ENCODE results near the gene SPATA6. TPM values are rescaled to one million over a fixed set of nuclear protein-coding genes. Genes with fewer than 3 reads are reported as not detected.
"Not testable (repeated sequence)": the region's sequence is repeated elsewhere in the genome, so short reads cannot be mapped to it uniquely, and the experiment has no call there.

Gene SPATA6
- polyA plus RNA-seq, 3 donors: 7.4 to 8.0 (median 7.8) TPM

DNA sequence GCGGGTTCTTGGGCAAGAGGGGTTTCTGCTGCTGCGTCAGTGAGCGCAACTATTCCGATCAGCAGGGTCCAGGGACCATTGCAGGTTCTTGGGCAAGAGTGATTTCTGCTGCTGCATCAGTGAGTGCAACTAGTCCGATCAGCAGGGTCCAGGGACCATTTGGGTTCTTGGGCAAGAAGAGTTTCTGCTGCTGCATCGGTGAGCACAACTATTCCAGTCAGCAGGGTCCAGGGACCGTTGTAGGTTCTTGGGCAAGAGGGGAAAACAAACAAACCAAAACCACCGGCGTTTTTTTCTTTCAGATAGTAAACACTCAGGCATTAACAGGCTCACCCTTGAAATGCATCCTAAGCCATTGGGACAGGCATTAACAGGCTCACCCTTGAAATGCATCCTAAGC, 32.6 kb downstream of the SPATA6 start:
- TF ChIP-seq, protein P1, sequence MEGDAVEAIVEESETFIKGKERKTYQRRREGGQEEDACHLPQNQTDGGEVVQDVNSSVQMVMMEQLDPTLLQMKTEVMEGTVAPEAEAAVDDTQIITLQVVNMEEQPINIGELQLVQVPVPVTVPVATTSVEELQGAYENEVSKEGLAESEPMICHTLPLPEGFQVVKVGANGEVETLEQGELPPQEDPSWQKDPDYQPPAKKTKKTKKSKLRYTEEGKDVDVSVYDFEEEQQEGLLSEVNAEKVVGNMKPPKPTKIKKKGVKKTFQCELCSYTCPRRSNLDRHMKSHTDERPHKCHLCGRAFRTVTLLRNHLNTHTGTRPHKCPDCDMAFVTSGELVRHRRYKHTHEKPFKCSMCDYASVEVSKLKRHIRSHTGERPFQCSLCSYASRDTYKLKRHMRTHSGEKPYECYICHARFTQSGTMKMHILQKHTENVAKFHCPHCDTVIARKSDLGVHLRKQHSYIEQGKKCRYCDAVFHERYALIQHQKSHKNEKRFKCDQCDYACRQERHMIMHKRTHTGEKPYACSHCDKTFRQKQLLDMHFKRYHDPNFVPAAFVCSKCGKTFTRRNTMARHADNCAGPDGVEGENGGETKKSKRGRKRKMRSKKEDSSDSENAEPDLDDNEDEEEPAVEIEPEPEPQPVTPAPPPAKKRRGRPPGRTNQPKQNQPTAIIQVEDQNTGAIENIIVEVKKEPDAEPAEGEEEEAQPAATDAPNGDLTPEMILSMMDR (IDR thresholded peaks at IDR 0.05): no peak

DNA sequence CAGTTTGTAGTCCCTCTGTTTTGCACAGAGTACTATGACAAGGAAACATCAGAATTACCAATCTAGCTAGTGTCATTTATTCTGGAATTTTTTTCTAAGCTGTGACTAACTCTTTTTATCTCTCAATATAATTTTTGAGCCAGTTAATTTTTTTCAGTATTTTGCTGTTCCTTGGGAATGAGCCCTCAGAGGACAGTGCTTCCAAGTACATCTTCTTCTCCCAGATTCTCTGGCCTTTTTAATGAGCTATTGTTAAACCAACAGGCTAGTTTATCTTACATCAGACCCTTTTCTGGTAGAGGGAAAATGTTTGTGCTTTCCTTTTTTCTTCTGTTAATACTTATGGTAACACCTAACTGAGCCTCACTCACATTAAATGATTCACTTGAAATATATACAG, 34.6 kb downstream of the SPATA6 start:
- H4K20me1 ChIP-seq (ENCODE audit: insufficient read depth, low read length); H2AFZ ChIP-seq (ENCODE audit: insufficient read depth, low read depth, low read length, poor library complexity, severe bottlenecking); DNase-seq; H3K9ac ChIP-seq (ENCODE audit: insufficient read depth, low read length, poor library complexity, severe bottlenecking); H3K27ac Mint-ChIP-seq; H3K27me3 Mint-ChIP-seq (ENCODE audit: low read depth in 3 of 3); H3K4me1 ChIP-seq (ENCODE audit: control insufficient read depth in 1 of 2, insufficient read depth in 2 of 2, low read length in 2 of 2); H3K36me3 ChIP-seq (replicated peaks in 1 of 2; ENCODE audit: control insufficient read depth in 1 of 2, insufficient read depth in 2 of 2, low read length in 2 of 2); H3K79me2 ChIP-seq (ENCODE audit: insufficient read depth, low read length); H3K4me3 Mint-ChIP-seq; H3K4me3 ChIP-seq (replicated peaks in 1 of 3; ENCODE audit: low read depth in 2 of 3, low read length in 3 of 3); H3K27ac ChIP-seq (ENCODE audit: low read depth in 1 of 2, low read length in 2 of 2); H3K27me3 ChIP-seq (ENCODE audit: control insufficient read depth in 2 of 2, insufficient read depth in 2 of 2, low read length in 2 of 2); H3K4me1 Mint-ChIP-seq; H3K36me3 Mint-ChIP-seq; H3K4me2 ChIP-seq (replicated peaks; ENCODE audit: extremely low read depth, low read length, poor library complexity, severe bottlenecking); intact Hi-C loops (cut with micrococcal nuclease): not testable (repeated sequence)
- H3K9me3 ChIP-seq (replicated peaks in 1 of 2; ENCODE audit: control insufficient read depth in 1 of 2, insufficient read depth in 1 of 2, low read length in 2 of 2): peaks cover 14 to 23% of the 10 kb centered on the region in 2 donors
- peaks cover 18 to 40% (median 30%) of the 10 kb centered on the region in 7 donors for H3K9me3 Mint-ChIP-seq

More for the DNA sequence above, 32.6 kb downstream of the SPATA6 start:
- no peak overlapping the region for H3K27ac ChIP-seq (ENCODE audit: low read depth in 1 of 2, low read length in 2 of 2)
- no peak overlapping the region for H3K27ac Mint-ChIP-seq
- H4K20me1 ChIP-seq (ENCODE audit: insufficient read depth, low read length): no peaks in the 10 kb centered on the region
- peaks cover 6 to 8% of the 10 kb centered on the region in 2 donors for H3K36me3 Mint-ChIP-seq
- DNase-seq: no peak
- no peaks in the 10 kb centered on the region for H3K27me3 ChIP-seq (ENCODE audit: control insufficient read depth in 2 of 2, insufficient read depth in 2 of 2, low read length in 2 of 2)
- 100% methylated on average over 2 of the region's 9 CpGs for WGBS (ENCODE audit: insufficient coverage)
- no peaks in the 10 kb centered on the region for H3K4me1 Mint-ChIP-seq
- H3K4me2 ChIP-seq (replicated peaks; ENCODE audit: extremely low read depth, low read length, poor library complexity, severe bottlenecking): no peak overlapping the region
- intact Hi-C loops (cut with micrococcal nuclease): no loop called here
- H3K9me3 Mint-ChIP-seq: peaks cover 26 to 52% (median 41%) of the 10 kb centered on the region in 7 donors
- H3K36me3 ChIP-seq (replicated peaks in 1 of 2; ENCODE audit: control insufficient read depth in 1 of 2, insufficient read depth in 2 of 2, low read length in 2 of 2): no peaks in the 10 kb centered on the region
- peaks cover 23 to 34% of the 10 kb centered on the region in 2 donors for H3K9me3 ChIP-seq (replicated peaks in 1 of 2; ENCODE audit: control insufficient read depth in 1 of 2, insufficient read depth in 1 of 2, low read length in 2 of 2)
- no peak overlapping the region for H3K9ac ChIP-seq (ENCODE audit: insufficient read depth, low read length, poor library complexity, severe bottlenecking)
- H3K4me3 Mint-ChIP-seq: no peak overlapping the region
- no peak overlapping the region for H2AFZ ChIP-seq (ENCODE audit: insufficient read depth, low read depth, low read length, poor library complexity, severe bottlenecking)
- H3K4me1 ChIP-seq (ENCODE audit: control insufficient read depth in 1 of 2, insufficient read depth in 2 of 2, low read length in 2 of 2): no peaks in the 10 kb centered on the region
- H3K4me3 ChIP-seq (replicated peaks in 1 of 3; ENCODE audit: low read depth in 2 of 3, low read length in 3 of 3): no peak overlapping the region
- H3K27me3 Mint-ChIP-seq (ENCODE audit: low read depth in 3 of 3): peaks cover 0 to 8% (median 0%) of the 10 kb centered on the region in 3 donors
- no peaks in the 10 kb centered on the region for H3K79me2 ChIP-seq (ENCODE audit: insufficient read depth, low read length)

DNA sequence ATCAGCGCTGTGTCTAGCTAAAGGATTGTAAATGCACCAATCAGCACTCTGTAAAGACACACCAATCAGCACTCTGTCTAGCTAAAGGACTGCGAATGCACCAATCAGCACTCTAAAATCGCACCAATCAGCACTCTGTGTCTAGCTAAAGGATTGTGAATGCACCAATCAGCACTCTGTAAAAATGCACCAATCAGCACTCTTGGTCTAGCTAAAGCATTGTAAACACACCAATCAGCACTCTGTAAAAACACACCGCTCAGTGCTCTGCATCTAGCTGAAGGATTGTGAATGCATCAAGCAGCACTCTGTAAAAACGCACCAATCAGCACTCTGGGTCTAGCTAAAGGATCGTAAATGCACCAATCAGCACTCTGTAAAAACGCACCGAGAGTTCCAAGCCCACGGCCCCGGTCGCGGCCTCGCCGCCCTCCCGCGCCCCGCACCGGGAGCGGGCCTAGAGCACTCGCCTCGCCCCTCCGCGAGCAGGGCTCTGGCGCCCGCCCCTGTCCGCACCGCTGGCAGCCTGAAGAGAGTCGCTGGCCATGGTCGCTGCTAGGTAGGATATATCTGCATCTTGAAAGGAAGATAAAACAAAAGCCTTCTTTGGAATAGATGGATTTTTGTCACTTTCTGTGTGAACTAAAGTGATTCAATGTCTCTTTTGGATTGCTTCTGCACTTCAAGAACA, 36.5 kb downstream of the SPATA6 start:
- H3K4me2 ChIP-seq (replicated peaks; ENCODE audit: extremely low read depth, low read length, poor library complexity, severe bottlenecking); H3K4me1 ChIP-seq (ENCODE audit: control insufficient read depth in 1 of 2, insufficient read depth in 2 of 2, low read length in 2 of 2); H3K27me3 Mint-ChIP-seq (ENCODE audit: low read depth in 3 of 3); H3K27ac ChIP-seq (ENCODE audit: low read depth in 1 of 2, low read length in 2 of 2); H3K36me3 Mint-ChIP-seq; H3K27me3 ChIP-seq (ENCODE audit: control insufficient read depth in 2 of 2, insufficient read depth in 2 of 2, low read length in 2 of 2); H3K9ac ChIP-seq (ENCODE audit: insufficient read depth, low read length, poor library complexity, severe bottlenecking); H3K27ac Mint-ChIP-seq; H2AFZ ChIP-seq (ENCODE audit: insufficient read depth, low read depth, low read length, poor library complexity, severe bottlenecking); DNase-seq; H4K20me1 ChIP-seq (ENCODE audit: insufficient read depth, low read length); intact Hi-C loops (cut with micrococcal nuclease); H3K4me3 Mint-ChIP-seq; H3K79me2 ChIP-seq (ENCODE audit: insufficient read depth, low read length); H3K36me3 ChIP-seq (replicated peaks in 1 of 2; ENCODE audit: control insufficient read depth in 1 of 2, insufficient read depth in 2 of 2, low read length in 2 of 2); H3K4me3 ChIP-seq (replicated peaks in 1 of 3; ENCODE audit: low read depth in 2 of 3, low read length in 3 of 3); H3K4me1 Mint-ChIP-seq: not testable (repeated sequence)
- 99% methylated on average over 24 of the region's 29 CpGs for WGBS (ENCODE audit: insufficient coverage)
- H3K9me3 Mint-ChIP-seq: peaks cover 18 to 41% (median 28%) of the 10 kb centered on the region in 7 donors
- peaks cover 14 to 22% of the 10 kb centered on the region in 2 donors for H3K9me3 ChIP-seq (replicated peaks in 1 of 2; ENCODE audit: control insufficient read depth in 1 of 2, insufficient read depth in 1 of 2, low read length in 2 of 2)

Measured in CD14-positive monocyte (primary cell).